BLaER1 treated with 17β-estradiol and CSF1 and Interleukin-3, amounts not matched to agents 10 nM and 100 nM (cell line): ENCODE measurements around the gene COBL.
A peak's percentile ranks its signal among the peaks of the same experiment; 100 is the strongest.

Experiments
- H3K27ac ChIP-seq, 11 experiments: shearing (Covaris generic); formaldehyde crosslinking; 2 replicates each; pipeline ENCODE4 v1.8.1; 2022
- H3K27me3 ChIP-seq, 11 experiments: shearing (Covaris generic); formaldehyde crosslinking; 2 replicates each; pipeline ENCODE4 v1.8.1; 2022
- H3K36me3 ChIP-seq, 11 experiments: shearing (Covaris generic); formaldehyde crosslinking; 2 replicates each; pipeline ENCODE4 v1.8.1; 2022
- H3K4me1 ChIP-seq, 10 experiments: shearing (Covaris generic); formaldehyde crosslinking; 2 replicates each; pipeline ENCODE4 v1.8.1; 2022
- H3K4me2 ChIP-seq, 11 experiments: shearing (Covaris generic); formaldehyde crosslinking; 2 replicates each; pipeline ENCODE4 v1.8.1; 2022
- H3K4me3 ChIP-seq, 10 experiments: shearing (Covaris generic); formaldehyde crosslinking; 2 replicates each; pipeline ENCODE4 v1.8.1; 2022
- H3K9ac ChIP-seq, 11 experiments: shearing (Covaris generic); formaldehyde crosslinking; 2 replicates each; pipeline ENCODE4 v1.8.1; 2022
- H3K9me3 ChIP-seq, 11 experiments: shearing (Covaris generic); formaldehyde crosslinking; replicated peaks in 1 of 11; 2 replicates each; pipeline ENCODE4 v1.8.1; 2022
- H4K20me1 ChIP-seq, 11 experiments: shearing (Covaris generic); formaldehyde crosslinking; 2 replicates each; pipeline ENCODE4 v1.8.1; 2022
- Cebpa-rat ChIP-seq, 11 experiments: shearing (Covaris generic); IDR thresholded peaks; 2 replicates each; pipeline ENCODE4 v1.8.1; 2022

The COBL gene

DNA sequence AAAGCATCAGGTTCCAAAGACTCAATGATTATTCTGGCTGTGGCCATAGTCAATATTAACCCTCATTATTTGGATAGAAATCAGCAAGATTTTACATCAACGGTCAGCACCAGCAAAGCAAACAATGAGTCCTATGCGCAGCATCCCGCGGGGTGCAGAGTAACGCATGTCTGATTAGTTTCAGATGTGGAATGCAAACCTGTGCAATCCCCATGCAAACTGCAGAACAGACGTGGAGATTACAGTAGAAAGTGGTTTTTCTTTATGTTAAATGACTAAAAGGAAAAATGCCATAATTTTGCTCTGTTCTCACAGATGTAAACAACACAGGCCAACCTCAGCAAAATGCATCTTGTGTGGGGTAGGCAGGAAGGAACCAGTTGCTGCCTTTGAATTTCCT is 275.8 kb downstream of the COBL start:
- Histone ChIP-seq H3K27me3 (no peaks in the 10 kb centered on the region), H3K27ac (no peak overlapping the region), H3K4me2 (no peak overlapping the region), H3K9ac (no peak overlapping the region), H3K4me3 (no peak overlapping the region), H3K36me3 (no peaks in the 10 kb centered on the region), H4K20me1 (no peaks in the 10 kb centered on the region), H3K9me3 (no peaks in the 10 kb centered on the region), H3K4me1 (no peaks in the 10 kb centered on the region)
- no peak for TF ChIP-seq Cebpa-rat (IDR thresholded peaks at IDR 0.05)

- H3K27me3 ChIP-seq: no peaks in the 10 kb centered on the region
- no peak overlapping the region for H3K4me2 ChIP-seq
- no peak for TF ChIP-seq Cebpa-rat (IDR thresholded peaks at IDR 0.05)
These were observed 278.0 kb downstream of the COBL start for GRCh38 chr7:51038573-51038972.

GRCh38 chr7:51035716-51036115 is 280.9 kb downstream of the COBL start:
- TF ChIP-seq Cebpa-rat (IDR thresholded peaks at IDR 0.05): no peak
- H3K27ac ChIP-seq: no peak overlapping the region
- no peaks in the 10 kb centered on the region for H4K20me1 ChIP-seq
- H3K4me3 ChIP-seq: no peak overlapping the region
- H3K4me1 ChIP-seq: no peaks in the 10 kb centered on the region
- H3K4me2 ChIP-seq: no peak overlapping the region
- H3K36me3 ChIP-seq: no peaks in the 10 kb centered on the region
- H3K9ac ChIP-seq: no peak overlapping the region
- H3K27me3 ChIP-seq: no peaks in the 10 kb centered on the region
- no peaks in the 10 kb centered on the region for H3K9me3 ChIP-seq

More at GRCh38 chr7:51038573-51038972, 278.0 kb downstream of the COBL start:
- H4K20me1 ChIP-seq: no peaks in the 10 kb centered on the region
- H3K4me1 ChIP-seq: no peaks in the 10 kb centered on the region
- H3K9ac ChIP-seq: no peak overlapping the region
- H3K9me3 ChIP-seq: no peaks in the 10 kb centered on the region
- H3K4me3 ChIP-seq: no peak overlapping the region
- no peaks in the 10 kb centered on the region for H3K36me3 ChIP-seq
- H3K27ac ChIP-seq: no peak overlapping the region

DNA sequence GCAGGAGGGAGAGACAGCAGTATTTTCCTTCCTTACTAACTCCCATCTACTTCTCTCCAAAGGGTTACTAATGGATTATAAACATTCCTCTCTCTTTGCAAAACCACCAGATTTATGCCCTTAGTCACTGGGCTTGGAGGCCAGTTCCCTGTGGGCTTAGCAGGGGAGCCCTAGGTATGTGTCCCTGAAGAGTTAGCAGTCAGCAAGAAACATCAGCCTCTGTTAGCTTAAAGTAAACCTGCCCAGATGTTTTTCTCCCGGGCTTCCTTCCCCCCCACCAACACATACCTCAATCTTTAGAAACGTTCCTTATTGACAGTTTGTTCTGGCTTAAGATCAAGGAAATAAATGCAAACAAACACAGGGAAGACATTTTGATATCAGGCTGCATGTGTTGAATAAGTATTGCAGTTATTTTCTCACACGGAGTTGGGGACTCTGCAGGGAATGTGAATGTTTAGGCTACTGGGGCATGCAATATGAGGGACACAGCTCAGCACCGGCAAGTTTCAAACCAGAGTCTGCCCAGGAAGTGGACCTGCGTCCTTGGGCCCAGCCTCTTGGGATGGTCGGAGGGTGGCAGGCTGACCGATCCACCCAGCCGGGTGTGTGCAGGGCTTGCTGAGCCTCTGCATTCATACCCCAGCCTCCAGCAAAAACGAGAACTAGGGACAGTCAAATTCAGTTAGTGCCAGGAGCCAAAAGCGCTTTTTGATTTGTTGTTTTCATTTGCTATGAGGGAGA is 281.9 kb downstream of the COBL start:
- Histone ChIP-seq H3K27ac (no peak overlapping the region), H3K4me3 (no peak overlapping the region), H3K4me2 (no peak overlapping the region), H3K9me3 (no peaks in the 10 kb centered on the region), H3K27me3 (no peaks in the 10 kb centered on the region), H3K36me3 (no peaks in the 10 kb centered on the region), H3K4me1 (peaks cover 0 to 8% (median 0%) of the 10 kb centered on the region in 10 experiments; a peak in 2 of 20 replicates), H3K9ac (no peak overlapping the region), H4K20me1 (no peaks in the 10 kb centered on the region)
- no peak for TF ChIP-seq Cebpa-rat (IDR thresholded peaks at IDR 0.05)

- H3K9me3 ChIP-seq: no peaks in the 10 kb centered on the region
- TF ChIP-seq Cebpa-rat (IDR thresholded peaks at IDR 0.05): no peak
These were observed 282.7 kb downstream of the COBL start for GRCh38 chr7:51033727-51034520.

DNA sequence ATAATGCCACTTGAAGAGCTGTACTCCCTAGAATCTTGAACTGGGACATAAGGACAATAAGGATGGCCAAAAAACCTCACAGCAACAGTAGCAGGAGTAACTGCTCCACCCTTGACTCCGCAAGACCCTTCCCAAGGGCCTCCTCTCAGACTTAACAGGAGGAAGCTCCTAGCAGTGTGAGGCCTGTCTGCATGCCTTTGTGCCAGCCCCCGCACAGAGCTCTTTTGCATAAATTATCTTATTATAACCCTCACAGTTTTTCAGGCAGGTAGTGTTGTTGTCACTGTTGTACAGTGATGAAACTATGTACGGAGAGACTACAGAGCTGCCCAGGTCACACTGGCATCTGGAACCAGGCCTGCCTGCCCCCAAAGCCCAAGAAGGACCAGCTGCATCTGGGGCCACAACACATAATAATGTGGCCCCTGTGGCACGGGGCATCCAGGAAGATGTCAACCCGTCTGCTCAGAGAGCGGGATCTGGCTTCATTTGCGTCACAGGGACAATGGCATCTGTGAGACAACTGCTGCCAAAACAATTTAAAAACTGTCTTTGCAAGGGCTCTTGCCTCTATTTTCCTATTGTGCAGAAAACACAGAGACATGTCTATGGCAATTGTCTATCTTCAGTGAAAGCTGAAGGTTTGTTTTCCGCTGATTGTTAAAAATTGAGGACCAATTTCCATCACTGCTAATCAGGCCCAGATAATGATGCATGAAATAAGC is 284.7 kb downstream of the COBL start:
- TF ChIP-seq Cebpa-rat (IDR thresholded peaks at IDR 0.05): no peak
- Histone ChIP-seq H3K9ac (no peak overlapping the region), H3K4me1 (peaks cover 0 to 10% (median 0%) of the 10 kb centered on the region in 10 experiments; a peak in 2 of 20 replicates), H3K36me3 (peaks cover 0 to 7% (median 0%) of the 10 kb centered on the region in 11 experiments; a peak in 1 of 22 replicates), H3K9me3 (no peaks in the 10 kb centered on the region), H3K4me3 (no peak overlapping the region), H3K4me2 (no peak overlapping the region), H3K27me3 (no peaks in the 10 kb centered on the region), H4K20me1 (no peaks in the 10 kb centered on the region), H3K27ac (no peak overlapping the region)

More at GRCh38 chr7:51033727-51034520, 282.7 kb downstream of the COBL start:
- H3K27me3 ChIP-seq: no peaks in the 10 kb centered on the region
- no peaks in the 10 kb centered on the region for H3K36me3 ChIP-seq
- H3K4me2 ChIP-seq: no peak overlapping the region
- no peak overlapping the region for H3K27ac ChIP-seq
- peaks cover 0 to 10% (median 0%) of the 10 kb centered on the region in 10 experiments; a peak in 2 of 20 replicates for H3K4me1 ChIP-seq
- H4K20me1 ChIP-seq: no peaks in the 10 kb centered on the region
- no peak overlapping the region for H3K9ac ChIP-seq
- no peak overlapping the region for H3K4me3 ChIP-seq

DNA sequence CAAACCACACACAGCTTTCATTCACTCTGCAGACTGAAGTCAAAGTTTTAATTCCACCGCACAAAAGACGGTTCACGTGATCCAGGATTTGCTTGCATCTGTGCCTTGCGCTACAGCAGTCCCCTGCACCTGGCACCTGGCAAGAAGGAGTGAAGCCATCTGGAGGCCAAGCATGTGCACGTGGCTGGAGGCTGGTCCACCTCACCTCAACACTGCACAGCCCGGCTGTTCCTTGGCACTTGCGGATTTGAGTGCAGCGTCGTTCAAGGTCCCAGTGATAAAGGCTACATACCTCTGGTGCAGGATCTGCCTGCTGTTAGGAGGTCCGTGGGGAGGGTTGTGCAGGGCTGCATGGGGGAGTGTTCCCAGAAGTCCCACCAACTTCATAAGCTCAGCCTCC is 285.4 kb downstream of the COBL start:
- Histone ChIP-seq H3K27ac (no peak overlapping the region), H3K27me3 (no peaks in the 10 kb centered on the region), H3K4me3 (no peak overlapping the region), H3K9me3 (no peaks in the 10 kb centered on the region), H3K4me1 (peaks cover 0 to 10% (median 0%) of the 10 kb centered on the region in 10 experiments; a peak in 2 of 20 replicates), H4K20me1 (no peaks in the 10 kb centered on the region), H3K4me2 (no peak overlapping the region), H3K36me3 (peaks cover 0 to 7% (median 0%) of the 10 kb centered on the region in 11 experiments; a peak in 1 of 22 replicates), H3K9ac (no peak overlapping the region)
- TF ChIP-seq Cebpa-rat (IDR thresholded peaks at IDR 0.05): no peak

DNA sequence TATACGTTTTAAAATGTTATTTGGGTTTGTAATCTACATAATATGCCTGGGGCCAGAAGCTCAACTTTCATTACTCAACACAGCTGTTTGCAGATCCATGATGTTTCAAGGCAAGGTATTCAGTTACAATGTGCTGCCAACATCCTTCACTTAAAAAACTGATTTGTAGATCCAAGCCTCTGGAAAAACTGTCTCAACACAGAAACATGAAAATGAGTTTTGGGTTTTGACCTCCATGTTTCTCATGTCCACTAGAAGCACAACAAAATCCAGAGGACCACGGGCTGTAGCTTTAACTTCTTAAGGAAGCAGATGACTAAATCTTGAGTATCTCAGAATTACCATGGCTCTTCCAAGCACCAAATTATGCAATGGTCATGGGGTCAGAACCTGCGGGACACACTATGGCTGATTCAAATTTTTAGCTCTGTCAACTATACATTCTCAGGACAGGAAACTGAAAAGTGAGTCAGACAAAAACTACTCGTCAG is 286.9 kb downstream of the COBL start:
- H3K27ac ChIP-seq: no peak overlapping the region
- no peak overlapping the region for H3K4me3 ChIP-seq
- H4K20me1 ChIP-seq: no peaks in the 10 kb centered on the region
- H3K4me1 ChIP-seq: peaks cover 0 to 10% (median 0%) of the 10 kb centered on the region in 10 experiments; a peak in 2 of 20 replicates
- no peaks in the 10 kb centered on the region for H3K9me3 ChIP-seq
- H3K36me3 ChIP-seq: peaks cover 0 to 7% (median 0%) of the 10 kb centered on the region in 11 experiments; a peak in 1 of 22 replicates
- no peaks in the 10 kb centered on the region for H3K27me3 ChIP-seq
- peak overlapping the region in 2 of 11 experiments; percentile 0 to 10; a peak in 1 of 22 replicates for H3K4me2 ChIP-seq
- no peak for TF ChIP-seq Cebpa-rat (IDR thresholded peaks at IDR 0.05)
- no peak overlapping the region for H3K9ac ChIP-seq

DNA sequence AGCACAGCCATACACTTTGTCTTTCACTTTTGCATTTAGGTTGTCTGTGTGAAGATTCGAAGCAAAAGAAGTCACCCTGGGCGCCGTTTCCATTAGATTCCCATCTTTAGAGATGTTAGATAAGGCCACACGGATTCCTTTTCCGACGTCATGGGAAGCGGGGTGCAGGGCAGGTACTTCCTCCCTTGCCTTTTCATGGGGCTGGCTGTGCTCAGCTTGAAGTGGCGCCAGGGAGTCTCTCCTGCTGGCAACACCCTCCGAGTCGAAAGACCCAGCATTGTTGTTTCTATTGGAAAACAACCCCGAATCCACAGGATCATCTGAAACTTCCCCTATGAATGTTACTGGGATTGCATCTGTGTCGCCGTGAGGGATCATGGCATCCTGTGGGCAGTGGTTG is 287.5 kb downstream of the COBL start:
- Histone ChIP-seq H3K9ac (no peak overlapping the region), H3K4me2 (no peak overlapping the region), H3K4me1 (peaks cover 0 to 10% (median 0%) of the 10 kb centered on the region in 10 experiments; a peak in 2 of 20 replicates), H3K4me3 (no peak overlapping the region), H3K9me3 (no peaks in the 10 kb centered on the region), H3K27me3 (no peaks in the 10 kb centered on the region), H3K36me3 (peaks cover 0 to 7% (median 0%) of the 10 kb centered on the region in 11 experiments; a peak in 1 of 22 replicates), H4K20me1 (no peaks in the 10 kb centered on the region), H3K27ac (no peak overlapping the region)
- TF ChIP-seq Cebpa-rat (IDR thresholded peaks at IDR 0.05): no peak
